ENCODE data around the gene HRAS. TPM values are rescaled to one million over a fixed set of nuclear protein-coding genes. Genes with fewer than 3 reads are reported as not detected.

Gene HRAS
- total RNA-seq: 10 to 100 TPM; 13.0 to 15.8 TPM

DNA sequence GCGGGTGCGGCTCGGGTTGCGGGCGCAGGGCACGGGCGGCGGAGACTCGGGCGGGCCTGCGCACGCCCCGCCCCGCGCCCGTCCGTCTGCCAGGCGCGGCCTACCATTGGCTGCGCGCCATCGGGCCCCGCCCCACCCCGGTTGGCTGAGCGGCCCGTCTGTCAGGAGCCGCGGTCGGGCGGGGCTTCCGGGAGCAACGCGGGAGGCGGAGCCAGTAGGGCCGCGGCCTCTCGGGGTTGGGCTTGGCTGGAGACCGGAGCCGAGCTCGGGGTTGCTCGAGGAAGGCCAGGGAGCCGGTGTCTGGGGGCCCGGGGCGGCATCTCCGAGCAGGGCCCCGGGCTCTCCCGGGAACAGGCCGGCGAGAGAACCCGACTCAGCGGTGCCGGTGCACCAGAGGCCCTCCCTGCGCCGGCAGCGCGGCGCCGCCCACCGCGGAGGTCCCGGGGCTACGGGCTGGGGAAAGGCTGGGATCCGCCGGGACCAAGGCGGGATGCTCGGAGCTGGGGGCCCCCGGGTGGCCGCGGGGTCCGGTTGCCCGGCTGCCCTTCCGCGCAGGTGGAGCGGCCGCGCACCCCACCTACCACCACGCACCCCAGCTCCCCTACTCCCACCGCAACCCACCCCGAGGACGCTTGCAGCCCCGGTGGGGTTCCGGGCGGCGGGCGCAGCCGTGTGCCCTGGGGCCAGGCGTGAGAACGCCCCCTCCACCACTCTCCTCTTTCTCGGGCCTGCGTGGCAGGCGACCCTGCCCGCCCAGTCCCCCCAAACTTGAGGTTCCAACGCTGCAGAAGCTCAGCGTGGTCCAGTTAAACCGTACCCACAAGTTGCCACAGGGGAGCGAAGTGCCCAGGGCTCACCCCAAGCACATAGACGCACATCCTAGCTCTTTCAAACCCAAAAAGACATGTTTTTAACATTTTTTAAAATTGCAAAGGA is at the start of gene HRAS:
Gene HRAS, minus strand, starts transcription at position 58 of the 936 bp plus-strand sequence.
- H3K4me3 ChIP-seq: peak within 1 kb of the TSS; percentile 54 to 72

GRCh38 chr11:584287-584686 is 48.9 kb upstream of the HRAS start:
- H3K27ac ChIP-seq: no peak overlapping the region
- TF ChIP-seq POLR2A (IDR thresholded peaks at IDR 0.05) (no peak), CTCF (IDR thresholded peaks at IDR 0.05) (no peak)
- DNase-seq (no peak), ATAC-seq (no peak)
- intact Hi-C loops (cut with DNase I): no loop called here
- 85 to 90% methylated on average over 9 to 10 of the region's 10 CpGs for WGBS, 2 donors
- H3K27me3 ChIP-seq: no peaks in the 10 kb centered on the region
- H3K36me3 ChIP-seq (replicated peaks in 1 of 2; ENCODE audit: insufficient read depth in 1 of 2, low read depth in 2 of 2): peaks cover 5 to 18% of the 10 kb centered on the region in 2 donors
- H3K4me3 ChIP-seq: no peak overlapping the region
- H3K9me3 ChIP-seq: no peaks in the 10 kb centered on the region
- peaks cover 22% of the 10 kb centered on the region for H3K4me1 ChIP-seq

More for the DNA sequence above, at the start of gene HRAS:
- Histone ChIP-seq H3K36me3 (replicated peaks in 1 of 2; ENCODE audit: insufficient read depth in 1 of 2, low read depth in 2 of 2) (peaks cover 0 to 1% of the 10 kb centered on the region in 2 donors), H3K27ac (peak within 1 kb of the TSS; percentile 85 to 92 (median 90)), H3K4me1 (peaks cover 36% of the 10 kb centered on the region), H3K9me3 (no peaks in the 10 kb centered on the region), H3K27me3 (no peaks in the 10 kb centered on the region)
- intact Hi-C loops (cut with DNase I): no loop called here
- DNase-seq: peak; percentile 94 to 97 (median 96)
- TF ChIP-seq CTCF (IDR thresholded peaks at IDR 0.05) (no peak), POLR2A (IDR thresholded peaks at IDR 0.05) (peak; percentile 56 to 69 (median 69))
- peak; percentile 91 for ATAC-seq
- WGBS, 2 donors: 4 to 20% methylated on average over 10 to 45 of the region's 97 CpGs

- H3K27ac ChIP-seq: no peak overlapping the region
- H3K4me1 ChIP-seq: peaks cover 47% of the 10 kb centered on the region
- no peaks in the 10 kb centered on the region for H3K27me3 ChIP-seq
- intact Hi-C loops (cut with DNase I): no loop called here
- H3K9me3 ChIP-seq: no peaks in the 10 kb centered on the region
- no peak for TF ChIP-seq POLR2A (IDR thresholded peaks at IDR 0.05)
- no peak for TF ChIP-seq CTCF (IDR thresholded peaks at IDR 0.05)
- no peak for DNase-seq
- H3K4me3 ChIP-seq: no peak overlapping the region
- 78 to 80% methylated on average over 11 to 17 of the region's 17 CpGs for WGBS, 2 donors
- H3K36me3 ChIP-seq (replicated peaks in 1 of 2; ENCODE audit: insufficient read depth in 1 of 2, low read depth in 2 of 2): peaks cover 5% of the 10 kb centered on the region in 2 donors
- ATAC-seq: no peak
Observed at GRCh38 chr11:581752-582151, 46.4 kb upstream of the HRAS start.

DNA sequence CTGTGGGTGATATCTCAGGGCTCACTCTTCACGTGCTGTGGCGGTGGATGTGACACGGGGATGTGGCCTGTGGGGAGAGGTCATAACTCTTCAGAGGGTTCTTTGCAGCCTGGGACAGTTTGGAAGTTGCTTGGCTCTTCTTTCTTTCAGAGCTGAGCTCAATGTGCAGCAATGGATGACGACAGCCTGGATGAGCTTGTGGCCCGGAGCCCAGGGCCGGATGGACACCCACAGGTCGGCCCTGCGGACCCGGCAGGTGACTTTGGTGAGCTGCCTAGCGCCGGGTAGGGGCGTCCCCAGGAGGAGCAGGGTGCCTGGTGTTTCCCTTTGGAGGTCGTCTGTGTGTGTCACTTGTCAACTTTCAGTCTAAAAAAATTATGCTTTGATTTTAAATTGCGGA is 46.0 kb upstream of the HRAS start:
- intact Hi-C loops (cut with DNase I): no loop called here
- Histone ChIP-seq H3K27me3 (no peaks in the 10 kb centered on the region), H3K4me1 (peaks cover 47% of the 10 kb centered on the region), H3K27ac (no peak overlapping the region), H3K4me3 (no peak overlapping the region), H3K36me3 (replicated peaks in 1 of 2; ENCODE audit: insufficient read depth in 1 of 2, low read depth in 2 of 2) (peaks cover 4 to 5% of the 10 kb centered on the region in 2 donors), H3K9me3 (no peaks in the 10 kb centered on the region)
- no peak for ATAC-seq
- TF ChIP-seq CTCF (IDR thresholded peaks at IDR 0.05) (no peak), POLR2A (IDR thresholded peaks at IDR 0.05) (no peak)
- WGBS, 2 donors: 81 to 85% methylated on average over 5 to 14 of the region's 14 CpGs
- DNase-seq: no peak

Measured in body of pancreas (tissue), 4 donors.